ENCODE data around the gene HRH2. TPM values are rescaled to one million over a fixed set of nuclear protein-coding genes. Genes with fewer than 3 reads are reported as not detected.

HRH2 gene
- total and polyA plus RNA-seq, 2 donors (not counting 1 experiment from before 2014, with no cell fraction given) = 0.46 TPM; not detected in 1

DNA sequence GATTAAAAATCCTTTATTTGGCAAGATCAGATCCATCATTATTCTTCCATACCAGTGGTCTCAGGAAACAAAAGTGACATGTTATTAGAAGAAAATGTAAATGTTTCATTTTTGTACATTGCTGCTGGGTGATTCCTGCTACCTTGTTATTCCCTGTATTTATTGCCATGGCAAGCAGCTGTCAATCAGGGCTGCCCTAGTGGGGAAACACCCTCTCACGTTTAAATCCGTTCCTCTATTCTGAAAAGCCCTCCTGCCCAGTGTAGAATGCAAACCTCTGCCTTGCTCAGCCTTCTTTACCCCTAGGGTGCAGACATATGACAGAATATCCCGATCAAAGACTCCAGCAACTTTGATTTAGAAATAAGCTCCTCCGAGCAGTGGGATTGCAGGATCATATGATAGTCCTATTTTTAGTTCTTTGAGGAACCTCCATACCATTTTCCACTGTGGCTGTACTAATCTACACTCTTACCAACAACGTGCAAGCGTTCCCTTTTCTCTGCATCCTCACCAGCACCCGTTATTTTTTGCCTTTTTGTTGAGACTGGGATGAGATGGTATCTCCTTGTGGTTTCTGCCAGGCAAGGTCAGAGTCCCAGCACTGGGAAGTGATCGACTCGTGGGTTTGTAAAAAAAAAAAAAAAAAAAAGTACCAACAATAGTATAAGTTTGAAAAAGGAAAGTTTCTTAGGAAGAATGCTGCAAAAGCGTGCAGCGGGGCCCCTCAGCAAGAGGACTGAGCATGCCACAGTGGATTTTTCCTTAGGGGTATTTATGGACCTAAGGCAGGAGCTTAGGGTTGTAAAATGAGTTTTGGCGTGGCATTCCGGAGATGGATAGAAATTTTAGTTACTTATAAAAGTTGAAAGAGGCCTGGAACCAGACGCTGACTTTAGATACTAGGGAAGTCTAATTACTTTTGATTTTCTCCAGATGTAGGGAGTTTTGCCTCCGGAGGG lies 66.7 kb downstream of the HRH2 start:
- Histone ChIP-seq H3K9ac (ENCODE audit: low read length) (no peak overlapping the region), H3K4me3 (ENCODE audit: control extremely low read depth in 1 of 5, extremely low read depth in 1 of 5, insufficient read depth in 1 of 5, low read depth in 2 of 5, low read length in 4 of 5) (no peak overlapping the region), H4K20me1 (ENCODE audit: control insufficient read depth, insufficient read depth, low read length, poor library complexity, severe bottlenecking) (no peaks in the 10 kb centered on the region), H3K27ac (ENCODE audit: low read length in 2 of 2) (no peak overlapping the region), H3K4me1 (ENCODE audit: control insufficient read depth in 2 of 2, insufficient read depth in 2 of 2, low read length in 2 of 2) (peaks cover 2% of the 10 kb centered on the region in 2 donors), H3K36me3 (replicated peaks in 1 of 2; ENCODE audit: control extremely low read depth in 1 of 2, control insufficient read depth in 1 of 2, extremely low read depth in 1 of 2, insufficient read depth in 2 of 2, low read length in 1 of 2) (no peaks in the 10 kb centered on the region), H3K4me2 (replicated peaks; ENCODE audit: low read depth, low read length, poor library complexity, severe bottlenecking) (no peak overlapping the region), H3K79me2 (ENCODE audit: control insufficient read depth, insufficient read depth, low read length) (no peaks in the 10 kb centered on the region), H3K27me3 (replicated peaks in 1 of 4; ENCODE audit: control extremely low read depth in 1 of 4, control insufficient read depth in 3 of 4, insufficient read depth in 4 of 4, low read length in 3 of 4) (peaks cover 0 to 19% (median 5%) of the 10 kb centered on the region in 4 experiments), H3K9me3 (ENCODE audit: control extremely low read depth in 1 of 3, control insufficient read depth in 2 of 3, insufficient read depth in 1 of 3, low read length in 2 of 3) (peaks cover 0 to 4% (median 0%) of the 10 kb centered on the region in 3 donors), H2AFZ (ENCODE audit: insufficient read depth, low read depth, low read length, poor library complexity, severe bottlenecking) (no peak overlapping the region)
- intact Hi-C loops (cut with micrococcal nuclease) = no loop called here
- DNase-seq (no peak), ATAC-seq (ENCODE audit: low read depth) (no peak)
- POLR2A ChIA-PET = no interaction called here
- 84% methylated on average over 5 of the region's 15 CpGs for WGBS (ENCODE audit: insufficient coverage)
- TF ChIP-seq, protein P1, sequence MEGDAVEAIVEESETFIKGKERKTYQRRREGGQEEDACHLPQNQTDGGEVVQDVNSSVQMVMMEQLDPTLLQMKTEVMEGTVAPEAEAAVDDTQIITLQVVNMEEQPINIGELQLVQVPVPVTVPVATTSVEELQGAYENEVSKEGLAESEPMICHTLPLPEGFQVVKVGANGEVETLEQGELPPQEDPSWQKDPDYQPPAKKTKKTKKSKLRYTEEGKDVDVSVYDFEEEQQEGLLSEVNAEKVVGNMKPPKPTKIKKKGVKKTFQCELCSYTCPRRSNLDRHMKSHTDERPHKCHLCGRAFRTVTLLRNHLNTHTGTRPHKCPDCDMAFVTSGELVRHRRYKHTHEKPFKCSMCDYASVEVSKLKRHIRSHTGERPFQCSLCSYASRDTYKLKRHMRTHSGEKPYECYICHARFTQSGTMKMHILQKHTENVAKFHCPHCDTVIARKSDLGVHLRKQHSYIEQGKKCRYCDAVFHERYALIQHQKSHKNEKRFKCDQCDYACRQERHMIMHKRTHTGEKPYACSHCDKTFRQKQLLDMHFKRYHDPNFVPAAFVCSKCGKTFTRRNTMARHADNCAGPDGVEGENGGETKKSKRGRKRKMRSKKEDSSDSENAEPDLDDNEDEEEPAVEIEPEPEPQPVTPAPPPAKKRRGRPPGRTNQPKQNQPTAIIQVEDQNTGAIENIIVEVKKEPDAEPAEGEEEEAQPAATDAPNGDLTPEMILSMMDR (IDR thresholded peaks at IDR 0.05) = no peak
- TF ChIP-seq EZH2 (IDR thresholded peaks at IDR 0.05; ENCODE audit: borderline replicate concordance, insufficient read depth, low read depth, low read length, poor library complexity, severe bottlenecking) = no peak
- CTCF ChIA-PET = interaction anchor here (0.7 kb wide), 1 partner anchor 62 kb away, joined by 5 read pairs; no protein-coding TSS in a partner anchor
- Mint-ChIP-seq H3K4me1 (peaks cover under 1% of the 10 kb centered on the region), H3K27ac (no peak overlapping the region), H3K4me3 (no peak overlapping the region), H3K9me3 (ENCODE audit: insufficient read depth) (no peaks in the 10 kb centered on the region), H3K27me3 (peaks cover 22% of the 10 kb centered on the region)

DNA sequence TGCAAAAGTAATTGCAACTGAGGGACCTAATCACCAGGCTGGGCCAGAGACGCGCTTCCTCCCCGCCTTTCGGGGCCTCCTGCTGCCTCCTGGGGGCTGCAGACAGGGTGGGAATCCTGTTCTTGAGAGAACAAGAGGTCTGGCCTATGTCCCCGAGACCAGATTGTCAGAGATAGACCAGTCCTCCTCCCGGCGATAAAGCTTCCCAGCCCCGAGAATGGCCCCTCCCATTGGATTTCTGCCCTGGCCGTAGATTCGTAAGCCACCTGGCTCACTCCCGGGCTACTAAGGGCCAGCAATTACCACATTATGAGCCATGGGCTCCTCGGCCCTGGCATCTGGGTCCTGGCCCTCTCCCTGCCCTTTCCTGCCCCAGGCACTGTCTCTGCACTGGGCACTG lies 70.4 kb downstream of the HRH2 start:
- H3K27me3 ChIP-seq (replicated peaks in 1 of 4; ENCODE audit: control extremely low read depth in 1 of 4, control insufficient read depth in 3 of 4, insufficient read depth in 4 of 4, low read length in 3 of 4) = peaks cover 0 to 26% (median 8%) of the 10 kb centered on the region in 4 experiments
- WGBS (ENCODE audit: insufficient coverage) = 84% methylated on average over 12 of the region's 12 CpGs
- ChIA-PET CTCF (interaction anchor here (2.5 kb wide), 1 partner anchor 10 kb away, joined by 7 read pairs; no protein-coding TSS in a partner anchor), POLR2A (no interaction called here)
- H3K9me3 ChIP-seq (ENCODE audit: control extremely low read depth in 1 of 3, control insufficient read depth in 2 of 3, insufficient read depth in 1 of 3, low read length in 2 of 3) = peaks cover 0 to 5% (median 0%) of the 10 kb centered on the region in 3 donors
- H3K27ac Mint-ChIP-seq = no peak overlapping the region
- H3K27ac ChIP-seq (ENCODE audit: low read length in 2 of 2) = no peak overlapping the region
- no peaks in the 10 kb centered on the region for H3K36me3 ChIP-seq (replicated peaks in 1 of 2; ENCODE audit: control extremely low read depth in 1 of 2, control insufficient read depth in 1 of 2, extremely low read depth in 1 of 2, insufficient read depth in 2 of 2, low read length in 1 of 2)
- H3K4me1 Mint-ChIP-seq = peaks cover 5% of the 10 kb centered on the region
- no peak for DNase-seq
- H3K4me1 ChIP-seq (ENCODE audit: control insufficient read depth in 2 of 2, insufficient read depth in 2 of 2, low read length in 2 of 2) = peaks cover 4 to 7% of the 10 kb centered on the region in 2 donors
- H4K20me1 ChIP-seq (ENCODE audit: control insufficient read depth, insufficient read depth, low read length, poor library complexity, severe bottlenecking) = no peaks in the 10 kb centered on the region
- intact Hi-C loops (cut with micrococcal nuclease) = no loop called here
- TF ChIP-seq EZH2 (IDR thresholded peaks at IDR 0.05; ENCODE audit: borderline replicate concordance, insufficient read depth, low read depth, low read length, poor library complexity, severe bottlenecking) = no peak
- TF ChIP-seq, protein P1 (IDR thresholded peaks at IDR 0.05) = no peak
- H3K4me3 Mint-ChIP-seq = no peak overlapping the region
- H2AFZ ChIP-seq (ENCODE audit: insufficient read depth, low read depth, low read length, poor library complexity, severe bottlenecking) = no peak overlapping the region
- no peak overlapping the region for H3K9ac ChIP-seq (ENCODE audit: low read length)
- no peak overlapping the region for H3K4me2 ChIP-seq (replicated peaks; ENCODE audit: low read depth, low read length, poor library complexity, severe bottlenecking)
- H3K4me3 ChIP-seq (ENCODE audit: control extremely low read depth in 1 of 5, extremely low read depth in 1 of 5, insufficient read depth in 1 of 5, low read depth in 2 of 5, low read length in 4 of 5) = no peak overlapping the region
- no peak for ATAC-seq (ENCODE audit: low read depth)
- no peaks in the 10 kb centered on the region for H3K9me3 Mint-ChIP-seq (ENCODE audit: insufficient read depth)
- H3K27me3 Mint-ChIP-seq = peaks cover 39% of the 10 kb centered on the region
- no peaks in the 10 kb centered on the region for H3K79me2 ChIP-seq (ENCODE audit: control insufficient read depth, insufficient read depth, low read length)
